Naive thymus-derived CD4-positive, alpha-beta T cell (primary cell): ENCODE data around the gene GNAQ. TPM values are rescaled to one million over a fixed set of nuclear protein-coding genes. Genes with fewer than 3 reads are reported as not detected.

ENCODE experiments used
- ATAC-seq: fragments of 150-1000 bp; cut with Tn5 transposase; 2 replicates; pipeline ENCODE4 v1.10.0; 2021; ENCODE audit warnings: mild to moderate bottlenecking, moderate library complexity
- CTCF ChIA-PET: fragments of 350-600 bp; sonication (Branson Sonifier 250); formaldehyde crosslinking; loops from one replicate; lab custom pipeline; 2021; ENCODE audit warnings: antibody characterized with exemption; lab: Charles Lee
- POLR2A ChIA-PET: fragments of 350-600 bp; sonication (Branson Sonifier 250); formaldehyde crosslinking; loops from one replicate; lab custom pipeline; 2021; ENCODE audit warnings: antibody characterized with exemption, inconsistent platforms; lab: Charles Lee
- DNase-seq, 9 donors: peaks; one replicate each; pipeline versions ENCODE4 v3.0.0 to v3.0.0-alpha.2; 2020 to 2022; ENCODE audit warnings: mixed read lengths in 1 of 9
- H3K27ac ChIP-seq: one replicate; pipeline ENCODE4 v1.7.0; 2013; ENCODE audit warnings: mild to moderate bottlenecking, low read depth, low read length, moderate library complexity
- H3K27me3 ChIP-seq, 2 donors: one replicate each; pipeline ENCODE4 v1.7.0; 2013; ENCODE audit warnings: low read length in 2 of 2, mild to moderate bottlenecking in 2 of 2, moderate library complexity in 2 of 2; ENCODE audit not compliant: control insufficient read depth in 2 of 2, insufficient read depth in 2 of 2
- H3K36me3 ChIP-seq, 3 experiments: 1 replicate in 2 of 3; 2 replicates in 1 of 3; pipeline ENCODE4 v1.7.0; 2013; ENCODE audit warnings: low read length in 3 of 3, mild to moderate bottlenecking in 3 of 3, moderate library complexity in 1 of 3; ENCODE audit not compliant: insufficient read depth in 3 of 3, control insufficient read depth in 2 of 3
- H3K4me1 ChIP-seq, 2 donors: one replicate each; pipeline ENCODE4 v1.7.0; 2013; ENCODE audit warnings: low read length in 2 of 2, mild to moderate bottlenecking in 2 of 2, moderate library complexity in 1 of 2; ENCODE audit not compliant: control insufficient read depth in 2 of 2, insufficient read depth in 2 of 2
- H3K4me3 ChIP-seq: 2 replicates; pipeline ENCODE4 v1.7.0; 2013; ENCODE audit warnings: mild to moderate bottlenecking, low read length
- H3K9me3 ChIP-seq, 3 experiments: 1 replicate in 2 of 3; 2 replicates in 1 of 3; pipeline ENCODE4 v1.7.0; 2013; ENCODE audit warnings: low read length in 3 of 3; ENCODE audit not compliant: control insufficient read depth in 2 of 3
- H3K27ac Mint-ChIP-seq, 9 donors: one replicate each; pipeline ENCODE4 v1.8.0; 2020 to 2022; ENCODE audit warnings: mixed read lengths in 9 of 9, mild to moderate bottlenecking in 8 of 9, moderate library complexity in 5 of 9, inconsistent platforms in 2 of 9
- H3K27me3 Mint-ChIP-seq, 5 donors: one replicate each; pipeline ENCODE4 v1.8.0; 2021 to 2022; ENCODE audit warnings: mixed read lengths in 5 of 5, mild to moderate bottlenecking in 1 of 5
- H3K36me3 Mint-ChIP-seq, 5 donors: one replicate each; pipeline ENCODE4 v1.8.0; 2020 to 2022; ENCODE audit warnings: mixed read lengths in 5 of 5, mild to moderate bottlenecking in 3 of 5, inconsistent platforms in 1 of 5
- H3K4me1 Mint-ChIP-seq, 7 donors: one replicate each; pipeline ENCODE4 v1.8.0; 2020 to 2022; ENCODE audit warnings: mixed read lengths in 7 of 7, mild to moderate bottlenecking in 3 of 7, inconsistent platforms in 1 of 7
- H3K4me3 Mint-ChIP-seq, 10 donors: one replicate each; pipeline ENCODE4 v1.8.0; 2020 to 2022; ENCODE audit warnings: mild to moderate bottlenecking in 10 of 10, mixed read lengths in 10 of 10, moderate library complexity in 6 of 10, inconsistent platforms in 2 of 10
- H3K9me3 Mint-ChIP-seq, 11 donors: one replicate each; pipeline ENCODE4 v1.8.0; 2020 to 2022; ENCODE audit warnings: mixed read lengths in 11 of 11, mild to moderate bottlenecking in 4 of 11, inconsistent platforms in 1 of 11, moderate library complexity in 1 of 11
- intact Hi-C, 2 donors: fragments of 100-400 bp; cut with micrococcal nuclease; formaldehyde crosslinking; loops; one replicate each; pipeline ENCODE4 v1.15.1; 2023
- polyA plus RNA-seq, 2 donors: library from polyadenylated mRNA; unstranded; fragments of 300-500 nt; fragmentation: Illumina TruSeq; gene quantifications; one replicate each; pipeline ENCODE4 v1.2.3, GENCODE V29; 2021
- total RNA-seq, 6 experiments: library from RNA in 5 of 6; stranded (reverse) in 5 of 6; gene quantifications; 1 replicate in 5 of 6; 2 replicates in 1 of 6; pipeline ENCODE4 v1.2.3 and lab custom pipeline; 2021 to 2026

Gene GNAQ
- total and polyA plus RNA-seq, 7 experiments from 2014 or later: 7.2 to 60.6 (median 46.2) TPM

- intact Hi-C loops: no loop called here
- Mint-ChIP-seq H3K4me1 (peaks cover 18 to 65% (median 45%) of the 10 kb centered on the region in 7 donors), H3K36me3 (peaks cover 4 to 22% (median 20%) of the 10 kb centered on the region in 5 donors), H3K27me3 (no peaks in the 10 kb centered on the region), H3K9me3 (peaks cover 0 to 1% (median 0%) of the 10 kb centered on the region in 11 donors), H3K4me3 (no peak overlapping the region), H3K27ac (peak overlapping the region in 1 of 9 donors; percentile 21)
- CTCF ChIA-PET: no interaction called here
- POLR2A ChIA-PET: no interaction called here
- no peak for ATAC-seq
- DNase-seq: no peak
- no peaks in the 10 kb centered on the region for H3K9me3 ChIP-seq
- H3K4me3 ChIP-seq: no peak overlapping the region
- H3K27me3 ChIP-seq: no peaks in the 10 kb centered on the region
- H3K4me1 ChIP-seq: peaks cover 0 to 9% of the 10 kb centered on the region in 2 donors
- no peaks in the 10 kb centered on the region for H3K36me3 ChIP-seq
- H3K27ac ChIP-seq: no peak overlapping the region
Measured at GRCh38 chr9:77939149-77939668, 92.4 kb downstream of the GNAQ start.

GRCh38 chr9:77938163-77938562, 93.4 kb downstream of the GNAQ start:
- Histone ChIP-seq H3K9me3 (no peaks in the 10 kb centered on the region), H3K27me3 (no peaks in the 10 kb centered on the region), H3K36me3 (no peaks in the 10 kb centered on the region), H3K27ac (no peak overlapping the region), H3K4me3 (no peak overlapping the region), H3K4me1 (peaks cover 0 to 3% of the 10 kb centered on the region in 2 donors)
- H3K4me1 Mint-ChIP-seq: peaks cover 13 to 55% (median 35%) of the 10 kb centered on the region in 7 donors
- intact Hi-C loops: no loop called here
- ChIA-PET CTCF (no interaction called here), POLR2A (interaction anchor here (0.6 kb wide), 1 partner anchor 12 kb away, joined by 3 read pairs; no protein-coding TSS in a partner anchor)
- H3K27ac Mint-ChIP-seq: peak overlapping the region in 1 of 9 donors; percentile 3
- H3K36me3 Mint-ChIP-seq: peaks cover 4 to 23% (median 20%) of the 10 kb centered on the region in 5 donors
- H3K4me3 Mint-ChIP-seq: peak overlapping the region in 1 of 10 donors; percentile 0
- no peak for DNase-seq
- H3K9me3 Mint-ChIP-seq: peaks cover 0 to 1% (median 0%) of the 10 kb centered on the region in 11 donors
- H3K27me3 Mint-ChIP-seq: no peaks in the 10 kb centered on the region
- no peak for ATAC-seq

GRCh38 chr9:77935974-77936373, 95.6 kb downstream of the GNAQ start:
- ATAC-seq (peak; percentile 44), DNase-seq (no peak)
- Mint-ChIP-seq H3K27me3 (no peaks in the 10 kb centered on the region), H3K4me3 (no peak overlapping the region), H3K4me1 (peaks cover 16 to 58% (median 39%) of the 10 kb centered on the region in 7 donors), H3K9me3 (peaks cover 0 to 1% (median 0%) of the 10 kb centered on the region in 11 donors), H3K27ac (peak overlapping the region in 1 of 9 donors; percentile 69), H3K36me3 (peaks cover 4 to 29% (median 21%) of the 10 kb centered on the region in 5 donors)
- H3K9me3 ChIP-seq: no peaks in the 10 kb centered on the region
- intact Hi-C loops: no loop called here
- H3K4me3 ChIP-seq: no peak overlapping the region
- CTCF ChIA-PET: no interaction called here
- H3K27ac ChIP-seq: no peak overlapping the region
- no peaks in the 10 kb centered on the region for H3K27me3 ChIP-seq
- no peaks in the 10 kb centered on the region for H3K4me1 ChIP-seq
- no peaks in the 10 kb centered on the region for H3K36me3 ChIP-seq
- POLR2A ChIA-PET: no interaction called here

- Histone ChIP-seq H3K4me1 (no peaks in the 10 kb centered on the region), H3K36me3 (no peaks in the 10 kb centered on the region), H3K27ac (no peak overlapping the region), H3K4me3 (no peak overlapping the region), H3K27me3 (no peaks in the 10 kb centered on the region), H3K9me3 (no peaks in the 10 kb centered on the region)
- ATAC-seq (no peak), DNase-seq (no peak)
- ChIA-PET POLR2A (interaction anchor here (0.7 kb wide), 1 partner anchor 52 kb away, joined by 3 read pairs; no protein-coding TSS in a partner anchor), CTCF (no interaction called here)
- no peak overlapping the region for H3K4me3 Mint-ChIP-seq
- H3K4me1 Mint-ChIP-seq: peaks cover 16 to 66% (median 39%) of the 10 kb centered on the region in 7 donors
- intact Hi-C loops: no loop called here
- H3K27ac Mint-ChIP-seq: no peak overlapping the region
- H3K9me3 Mint-ChIP-seq: peaks cover 0 to under 1% (median 0%) of the 10 kb centered on the region in 11 donors
- H3K27me3 Mint-ChIP-seq: no peaks in the 10 kb centered on the region
- H3K36me3 Mint-ChIP-seq: peaks cover 4 to 29% (median 21%) of the 10 kb centered on the region in 5 donors
Measured at GRCh38 chr9:77935211-77935610, 96.4 kb downstream of the GNAQ start.

- DNase-seq (no peak), ATAC-seq (no peak)
- intact Hi-C loops: no loop called here
- ChIA-PET POLR2A (no interaction called here), CTCF (no interaction called here)
- H3K27ac ChIP-seq: no peak overlapping the region
- no peak overlapping the region for H3K4me3 ChIP-seq
- Mint-ChIP-seq H3K4me3 (no peak overlapping the region), H3K36me3 (peaks cover 4 to 36% (median 26%) of the 10 kb centered on the region in 5 donors), H3K27ac (peak overlapping the region in 1 of 9 donors; percentile 43), H3K9me3 (no peaks in the 10 kb centered on the region), H3K27me3 (no peaks in the 10 kb centered on the region), H3K4me1 (peaks cover 16 to 63% (median 32%) of the 10 kb centered on the region in 7 donors)
- H3K4me1 ChIP-seq: no peaks in the 10 kb centered on the region
- no peaks in the 10 kb centered on the region for H3K36me3 ChIP-seq
- no peaks in the 10 kb centered on the region for H3K27me3 ChIP-seq
- H3K9me3 ChIP-seq: no peaks in the 10 kb centered on the region
Measured at GRCh38 chr9:77933976-77934375, 97.6 kb downstream of the GNAQ start.

GRCh38 chr9:77933019-77933418, 98.6 kb downstream of the GNAQ start:
- Mint-ChIP-seq H3K4me3 (no peak overlapping the region), H3K9me3 (no peaks in the 10 kb centered on the region), H3K36me3 (peaks cover 0 to 43% (median 22%) of the 10 kb centered on the region in 5 donors), H3K27me3 (no peaks in the 10 kb centered on the region), H3K4me1 (peaks cover 16 to 56% (median 28%) of the 10 kb centered on the region in 7 donors), H3K27ac (peak overlapping the region in 3 of 9 donors; percentile 8 to 74 (median 36))
- ATAC-seq (no peak), DNase-seq (no peak)
- intact Hi-C loops: no loop called here
- CTCF ChIA-PET: no interaction called here
- Histone ChIP-seq H3K27me3 (no peaks in the 10 kb centered on the region), H3K9me3 (no peaks in the 10 kb centered on the region), H3K36me3 (no peaks in the 10 kb centered on the region), H3K4me3 (no peak overlapping the region), H3K27ac (no peak overlapping the region), H3K4me1 (no peaks in the 10 kb centered on the region)
- POLR2A ChIA-PET: interaction anchor here (0.6 kb wide), 1 partner anchor 10 kb away, joined by 5 read pairs; no protein-coding TSS in a partner anchor

GRCh38 chr9:77929942-77930341, 101.7 kb downstream of the GNAQ start:
- Histone ChIP-seq H3K4me1 (no peaks in the 10 kb centered on the region), H3K9me3 (no peaks in the 10 kb centered on the region), H3K27ac (no peak overlapping the region), H3K36me3 (no peaks in the 10 kb centered on the region), H3K4me3 (no peak overlapping the region), H3K27me3 (no peaks in the 10 kb centered on the region)
- CTCF ChIA-PET: no interaction called here
- Mint-ChIP-seq H3K27ac (no peak overlapping the region), H3K9me3 (no peaks in the 10 kb centered on the region), H3K36me3 (peaks cover 0 to 37% (median 19%) of the 10 kb centered on the region in 5 donors), H3K4me1 (peaks cover 22 to 68% (median 34%) of the 10 kb centered on the region in 7 donors), H3K27me3 (no peaks in the 10 kb centered on the region), H3K4me3 (no peak overlapping the region)
- POLR2A ChIA-PET: no interaction called here
- intact Hi-C loops: no loop called here
- ATAC-seq (no peak), DNase-seq (no peak)
